Heart left ventricle (tissue), 13 donors: ENCODE measurements around the gene PHF1.

Experiments used
- CTCF ChIP-seq, 12 donors: fragments of 200-600 bp; sonication (generic) in 4 of 12; IDR thresholded peaks; one replicate each; pipeline versions ENCODE4 v1.5.0 to v1.8.0; 2018 to 2022; ENCODE audit warnings: antibody characterized with exemption in 12 of 12, mild to moderate bottlenecking in 5 of 12
- POLR2A ChIP-seq, 2 donors: fragments of 450-650 bp; IDR thresholded peaks; one replicate each; pipeline ENCODE4 v1.6.1; 2017; ENCODE audit warnings: antibody characterized with exemption in 2 of 2, mild to moderate bottlenecking in 2 of 2, moderate library complexity in 2 of 2
- donor health status: ischemic (EF 13 %, LVEDD 7.1; RV severe dilation, severe dysfunction).
- donor health status: DM: no; HTN: yes; CAD: no.
- donor health status: DM: no; HTN: no; CAD: no.
- donor health status: ischemic (EF 25% LVEDD 6.9; RV normal size, moderate dysfunction).
- donor health status: ischemic (EF 25% LVEDD 5.7; RV mildly dilated, moderate dysfunction).
- donor health status: ischemic (EF 35%, LVEDD 5.7; RV mildly dilated, moderate dysfunction).
- donor health status: nonischemic (EF 11% LVEDD 7.7; RV severe dilation, severe dysfunction).
- donor health status: DM: yes; HTN: yes; CAD: no.
- donor health status: PGD.
- donor health status: ischemic (EF 29% LVEDD 5.4; RV normal size, mild dysfunction).
- donor health status: nonischemic (EF 23%, LVEDD 6.1; RV moderate dilation, normal function).

GRCh38 chr6:33372526-33373123 lies 38.2 kb upstream of the PHF1 start:
- no peak for TF ChIP-seq CTCF (IDR thresholded peaks at IDR 0.05)
- TF ChIP-seq POLR2A (IDR thresholded peaks at IDR 0.05) = no peak
